Liver (tissue), 9 donors: ENCODE measurements around the gene IDE. TPM values are rescaled to one million over a fixed set of nuclear protein-coding genes. Genes with fewer than 3 reads are reported as not detected.

Experiments used
- DNase-seq: peaks from one replicate; pipeline ENCODE4 v3.0.0-alpha.2; 2017; ENCODE audit warnings: low spot score
- H3K27ac ChIP-seq, 2 donors: one replicate each; pipeline ENCODE4 v1.7.0; 2013; ENCODE audit warnings: inconsistent platforms in 2 of 2, low read length in 2 of 2, control low read depth in 1 of 2, low read depth in 1 of 2, mild to moderate bottlenecking in 1 of 2
- H3K27me3 ChIP-seq, 4 donors: one replicate each; pipeline versions ENCODE4 v1.6.1 to v1.7.0; 2013; ENCODE audit warnings: low read length in 3 of 4, inconsistent platforms in 1 of 4, mild to moderate bottlenecking in 1 of 4, moderate library complexity in 1 of 4; ENCODE audit not compliant: control insufficient read depth in 4 of 4, insufficient read depth in 4 of 4
- H3K36me3 ChIP-seq, 4 donors: one replicate each; pipeline versions ENCODE4 v1.6.1 to v1.7.0; 2013; ENCODE audit warnings: low read length in 3 of 4, mild to moderate bottlenecking in 3 of 4, low read depth in 1 of 4, moderate library complexity in 1 of 4; ENCODE audit not compliant: control insufficient read depth in 4 of 4, insufficient read depth in 3 of 4
- H3K4me1 ChIP-seq, 4 donors: one replicate each; pipeline versions ENCODE4 v1.6.1 to v1.7.0; 2013; ENCODE audit warnings: low read length in 3 of 4, mild to moderate bottlenecking in 3 of 4, moderate library complexity in 1 of 4; ENCODE audit not compliant: control insufficient read depth in 4 of 4, insufficient read depth in 4 of 4
- H3K4me3 ChIP-seq, 3 donors: one replicate each; pipeline versions ENCODE4 v1.6.1 to v1.7.0; 2013; ENCODE audit warnings: low read length in 3 of 3, control low read depth in 1 of 3, low read depth in 1 of 3, mild to moderate bottlenecking in 1 of 3
- H3K9ac ChIP-seq, 2 donors: one replicate each; pipeline ENCODE4 v1.7.0; 2013; ENCODE audit warnings: low read length in 2 of 2, mild to moderate bottlenecking in 2 of 2, moderate library complexity in 2 of 2, control low read depth in 1 of 2, low read depth in 1 of 2
- H3K9me3 ChIP-seq, 4 donors: one replicate each; pipeline versions ENCODE4 v1.6.1 to v1.7.0; 2013; ENCODE audit warnings: low read length in 3 of 4; ENCODE audit not compliant: control insufficient read depth in 4 of 4
- EGR1 ChIP-seq, 2 donors: IDR thresholded peaks; 2 replicates each; pipeline ENCODE4 v1.6.1; 2016 to 2018; ENCODE audit warnings: antibody characterized with exemption in 2 of 2, low read depth in 2 of 2
- FOXA1 ChIP-seq: IDR thresholded peaks from 2 replicates; pipeline ENCODE4 v1.6.1; 2016; ENCODE audit warnings: antibody characterized with exemption
- FOXA2 ChIP-seq: IDR thresholded peaks from 2 replicates; pipeline ENCODE4 v1.6.1; 2016; ENCODE audit warnings: antibody characterized with exemption
- GABPA ChIP-seq, 2 donors: IDR thresholded peaks in 1 of 2; conservative IDR thresholded peaks in 1 of 2; 2 replicates each; pipeline ENCODE4 v1.6.1; 2016; ENCODE audit warnings: antibody characterized with exemption in 2 of 2, mild to moderate bottlenecking in 1 of 2, moderate library complexity in 1 of 2
- HNF4A ChIP-seq, 2 donors: conservative IDR thresholded peaks; 2 replicates each; pipeline ENCODE4 v1.6.1; 2016; ENCODE audit warnings: antibody characterized with exemption in 2 of 2, mild to moderate bottlenecking in 2 of 2
- HNF4G ChIP-seq: IDR thresholded peaks from 2 replicates; pipeline ENCODE4 v1.6.1; 2016; ENCODE audit warnings: antibody characterized with exemption
- NR2F2 ChIP-seq: IDR thresholded peaks from 2 replicates; pipeline ENCODE4 v1.6.1; 2016; ENCODE audit warnings: antibody characterized with exemption
- RXRA ChIP-seq, 2 donors: IDR thresholded peaks; 2 replicates each; pipeline ENCODE4 v1.6.1; 2017 to 2018; ENCODE audit warnings: antibody characterized with exemption in 2 of 2, mild to moderate bottlenecking in 1 of 2
- TAF1 ChIP-seq: conservative IDR thresholded peaks from 2 replicates; pipeline ENCODE4 v1.6.1; 2016; ENCODE audit warnings: antibody characterized with exemption, mild to moderate bottlenecking
- YY1 ChIP-seq: IDR thresholded peaks from 2 replicates; pipeline ENCODE4 v1.6.1; 2016; ENCODE audit warnings: antibody characterized with exemption, mild to moderate bottlenecking
- WGBS: extraction: QIAGEN DNeasy Blood & Tissue Kit; methylation state at CpG from one replicate; pipeline ENCODE4 v1.1.7; 2013; 5-methylcytosine and 5-hydroxymethylcytosine counted together
- polyA plus RNA-seq, 2 donors: library from polyadenylated mRNA; stranded (reverse) in 1 of 2; unstranded in 1 of 2; fragments of 200-250 nt in 1 of 2; fragments of >200 nt in 1 of 2; fragmentation: Nextera tagmentation in 1 of 2; extraction: Ambion mirVana in 1 of 2; gene quantifications; one replicate each; pipeline versions ENCODE4 v1.2.1 to v1.2.3, GENCODE V29; 2013 to 2015
- total RNA-seq, 2 donors: library from RNA; depleted of rRNA; stranded (reverse); fragments of >200 nt; gene quantifications; one replicate each; pipeline ENCODE4 v1.2.3, GENCODE V29; 2014
- TF ChIP-seq, protein P1 (sequence below): IDR thresholded peaks from 2 replicates; pipeline ENCODE4 v1.6.1; 2016; ENCODE audit warnings: antibody characterized with exemption
- TF ChIP-seq, protein P2 (sequence below): IDR thresholded peaks from 2 replicates; pipeline ENCODE4 v1.6.1; 2016; ENCODE audit warnings: antibody characterized with exemption, mild to moderate bottlenecking
- TF ChIP-seq, protein P3 (sequence below): fragments of 150-350 bp; IDR thresholded peaks from 2 replicates; pipeline ENCODE4 v1.5.1; 2017; ENCODE audit warnings: improper control_type of control experiment, low read depth, low read length; ENCODE audit not compliant: missing input control
- donor health status: healthy.
- donor health status: healthy.
- donor health status: healthy.
- donor health status: healthy.
- donor health status: healthy.

The IDE gene
- total and polyA plus RNA-seq, 4 donors = 9.4 to 31.3 (median 15.3) TPM

DNA sequence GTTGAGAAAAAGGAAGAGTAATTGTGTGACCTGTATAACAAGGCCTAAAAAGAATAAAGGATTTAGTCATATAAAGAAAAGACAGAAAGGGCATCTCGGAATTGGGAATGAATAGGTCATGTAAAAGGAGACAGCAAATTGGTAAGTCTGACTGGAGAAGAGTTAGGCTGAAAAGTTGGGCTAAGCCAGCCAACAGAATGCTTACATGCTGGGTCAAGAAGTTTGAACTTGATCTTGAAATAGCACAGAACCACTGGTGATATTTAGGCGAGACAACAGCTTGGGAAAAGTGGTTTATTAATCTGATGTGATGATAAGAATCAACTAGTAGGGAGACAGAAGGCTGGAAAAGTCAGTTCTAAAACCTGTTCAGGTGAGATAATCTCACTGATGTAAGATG, 4.8 kb downstream of the IDE start:
- Histone ChIP-seq H3K27ac (no peak overlapping the region), H3K4me1 (peaks cover 2 to 16% (median 10%) of the 10 kb centered on the region in 4 donors), H3K9me3 (no peaks in the 10 kb centered on the region), H3K36me3 (peaks cover 0 to 2% (median 0%) of the 10 kb centered on the region in 4 donors), H3K27me3 (no peaks in the 10 kb centered on the region), H3K9ac (no peak overlapping the region), H3K4me3 (no peak overlapping the region)
- DNase-seq = no peak
- WGBS = 91% methylated on average over 2 of the region's 2 CpGs
- TF ChIP-seq NR2F2 (no peak), TAF1 (no peak), RXRA (IDR thresholded peaks at IDR 0.05) (no peak), FOXA1 (no peak), FOXA2 (no peak), YY1 (no peak), EGR1 (IDR thresholded peaks at IDR 0.05; ENCODE audit: low read depth in 2 of 2) (no peak), GABPA (IDR thresholded peaks at IDR 0.05 in 1 of 2, conservative IDR thresholded peaks at IDR 0.05 in 1 of 2) (no peak), HNF4G (no peak)
- TF ChIP-seq, protein P1, sequence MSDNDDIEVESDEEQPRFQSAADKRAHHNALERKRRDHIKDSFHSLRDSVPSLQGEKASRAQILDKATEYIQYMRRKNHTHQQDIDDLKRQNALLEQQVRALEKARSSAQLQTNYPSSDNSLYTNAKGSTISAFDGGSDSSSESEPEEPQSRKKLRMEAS = no peak
- TF ChIP-seq, protein P2, sequence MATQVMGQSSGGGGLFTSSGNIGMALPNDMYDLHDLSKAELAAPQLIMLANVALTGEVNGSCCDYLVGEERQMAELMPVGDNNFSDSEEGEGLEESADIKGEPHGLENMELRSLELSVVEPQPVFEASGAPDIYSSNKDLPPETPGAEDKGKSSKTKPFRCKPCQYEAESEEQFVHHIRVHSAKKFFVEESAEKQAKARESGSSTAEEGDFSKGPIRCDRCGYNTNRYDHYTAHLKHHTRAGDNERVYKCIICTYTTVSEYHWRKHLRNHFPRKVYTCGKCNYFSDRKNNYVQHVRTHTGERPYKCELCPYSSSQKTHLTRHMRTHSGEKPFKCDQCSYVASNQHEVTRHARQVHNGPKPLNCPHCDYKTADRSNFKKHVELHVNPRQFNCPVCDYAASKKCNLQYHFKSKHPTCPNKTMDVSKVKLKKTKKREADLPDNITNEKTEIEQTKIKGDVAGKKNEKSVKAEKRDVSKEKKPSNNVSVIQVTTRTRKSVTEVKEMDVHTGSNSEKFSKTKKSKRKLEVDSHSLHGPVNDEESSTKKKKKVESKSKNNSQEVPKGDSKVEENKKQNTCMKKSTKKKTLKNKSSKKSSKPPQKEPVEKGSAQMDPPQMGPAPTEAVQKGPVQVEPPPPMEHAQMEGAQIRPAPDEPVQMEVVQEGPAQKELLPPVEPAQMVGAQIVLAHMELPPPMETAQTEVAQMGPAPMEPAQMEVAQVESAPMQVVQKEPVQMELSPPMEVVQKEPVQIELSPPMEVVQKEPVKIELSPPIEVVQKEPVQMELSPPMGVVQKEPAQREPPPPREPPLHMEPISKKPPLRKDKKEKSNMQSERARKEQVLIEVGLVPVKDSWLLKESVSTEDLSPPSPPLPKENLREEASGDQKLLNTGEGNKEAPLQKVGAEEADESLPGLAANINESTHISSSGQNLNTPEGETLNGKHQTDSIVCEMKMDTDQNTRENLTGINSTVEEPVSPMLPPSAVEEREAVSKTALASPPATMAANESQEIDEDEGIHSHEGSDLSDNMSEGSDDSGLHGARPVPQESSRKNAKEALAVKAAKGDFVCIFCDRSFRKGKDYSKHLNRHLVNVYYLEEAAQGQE = no peak
- TF ChIP-seq, protein P3, sequence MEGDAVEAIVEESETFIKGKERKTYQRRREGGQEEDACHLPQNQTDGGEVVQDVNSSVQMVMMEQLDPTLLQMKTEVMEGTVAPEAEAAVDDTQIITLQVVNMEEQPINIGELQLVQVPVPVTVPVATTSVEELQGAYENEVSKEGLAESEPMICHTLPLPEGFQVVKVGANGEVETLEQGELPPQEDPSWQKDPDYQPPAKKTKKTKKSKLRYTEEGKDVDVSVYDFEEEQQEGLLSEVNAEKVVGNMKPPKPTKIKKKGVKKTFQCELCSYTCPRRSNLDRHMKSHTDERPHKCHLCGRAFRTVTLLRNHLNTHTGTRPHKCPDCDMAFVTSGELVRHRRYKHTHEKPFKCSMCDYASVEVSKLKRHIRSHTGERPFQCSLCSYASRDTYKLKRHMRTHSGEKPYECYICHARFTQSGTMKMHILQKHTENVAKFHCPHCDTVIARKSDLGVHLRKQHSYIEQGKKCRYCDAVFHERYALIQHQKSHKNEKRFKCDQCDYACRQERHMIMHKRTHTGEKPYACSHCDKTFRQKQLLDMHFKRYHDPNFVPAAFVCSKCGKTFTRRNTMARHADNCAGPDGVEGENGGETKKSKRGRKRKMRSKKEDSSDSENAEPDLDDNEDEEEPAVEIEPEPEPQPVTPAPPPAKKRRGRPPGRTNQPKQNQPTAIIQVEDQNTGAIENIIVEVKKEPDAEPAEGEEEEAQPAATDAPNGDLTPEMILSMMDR = no peak

DNA sequence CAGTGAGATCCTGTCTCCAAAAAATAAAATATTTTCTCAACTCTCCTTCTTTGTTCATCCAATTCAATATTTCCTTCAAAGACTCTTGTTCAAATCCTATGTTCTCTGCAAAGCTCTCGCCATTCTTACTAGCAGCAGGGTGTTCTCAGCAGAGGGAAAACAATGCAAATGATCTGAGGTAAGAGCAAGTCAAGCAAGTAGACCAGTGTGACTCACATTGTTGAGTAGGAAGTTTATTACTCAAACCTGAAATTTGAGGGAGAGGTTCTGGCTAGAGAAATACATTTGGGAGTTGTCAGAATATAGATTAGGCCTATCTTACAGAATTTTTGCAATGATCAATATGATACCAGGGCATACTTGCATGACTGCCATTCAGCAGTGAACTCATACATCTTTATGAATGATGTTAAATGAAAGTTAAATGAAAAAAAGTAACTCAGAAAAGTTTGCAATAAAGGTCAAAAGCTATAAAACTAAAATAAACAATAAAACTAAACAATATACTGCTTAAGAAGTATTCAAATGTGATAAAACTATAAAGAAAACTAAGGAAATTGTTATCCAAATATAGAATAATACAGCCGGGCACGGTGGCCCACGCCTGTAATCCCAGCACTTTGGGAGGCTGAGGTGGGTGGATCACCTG, 5.8 kb downstream of the IDE start:
- Histone ChIP-seq H3K4me1 (peaks cover 2 to 15% (median 10%) of the 10 kb centered on the region in 4 donors), H3K9ac (no peak overlapping the region), H3K27me3 (no peaks in the 10 kb centered on the region), H3K4me3 (no peak overlapping the region), H3K9me3 (no peaks in the 10 kb centered on the region), H3K27ac (no peak overlapping the region), H3K36me3 (peaks cover 0 to 2% (median 0%) of the 10 kb centered on the region in 4 donors)
- TF ChIP-seq HNF4A (conservative IDR thresholded peaks at IDR 0.05) = no peak
- TF ChIP-seq, protein P1 = no peak
- 90% methylated on average over 4 of the region's 4 CpGs for WGBS
- no peak for DNase-seq
